ENCODE measurements around the gene CAMSAP2.

- TF ChIP-seq EZH2 (IDR thresholded peaks at IDR 0.05; ENCODE audit: insufficient read depth, low read length) (no peak), CTCF (IDR thresholded peaks at IDR 0.05; ENCODE audit: insufficient read depth, low read depth, low read length) (no peak)
These were observed 147.9 kb downstream of the CAMSAP2 start for GRCh38 chr1:200886594-200886993.
